Measurements from ENCODE around the gene FAM9A.

The FAM9A gene

DNA sequence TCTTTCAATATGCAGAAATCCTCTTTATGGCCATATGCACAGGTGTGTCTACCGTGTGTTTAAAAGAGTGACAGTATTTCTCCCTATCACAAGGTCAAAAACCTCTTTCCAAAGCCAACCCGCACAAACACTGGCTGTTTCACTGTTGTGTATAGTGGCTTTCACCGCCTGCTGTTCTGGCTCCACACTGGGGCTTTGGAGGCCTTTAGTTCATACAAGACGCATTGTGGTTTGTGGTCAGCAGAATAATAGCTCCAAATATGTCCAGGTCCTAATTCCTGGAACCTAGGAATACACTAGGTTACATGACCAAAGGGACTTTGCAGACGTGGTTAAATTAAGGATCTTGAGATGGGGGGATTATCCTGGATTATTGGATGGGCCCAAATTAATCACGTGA is 40.7 kb upstream of the FAM9A start:
- no peaks in the 10 kb centered on the region for H3K4me1 ChIP-seq (ENCODE audit: control insufficient read depth in 1 of 2, insufficient read depth in 1 of 2, low read depth in 1 of 2, low read length in 1 of 2)
- no peaks in the 10 kb centered on the region for H3K9me3 ChIP-seq
- no peak overlapping the region for H3K4me3 ChIP-seq (ENCODE audit: low read depth in 1 of 2, low read length in 1 of 2)
- TF ChIP-seq, protein P1, sequence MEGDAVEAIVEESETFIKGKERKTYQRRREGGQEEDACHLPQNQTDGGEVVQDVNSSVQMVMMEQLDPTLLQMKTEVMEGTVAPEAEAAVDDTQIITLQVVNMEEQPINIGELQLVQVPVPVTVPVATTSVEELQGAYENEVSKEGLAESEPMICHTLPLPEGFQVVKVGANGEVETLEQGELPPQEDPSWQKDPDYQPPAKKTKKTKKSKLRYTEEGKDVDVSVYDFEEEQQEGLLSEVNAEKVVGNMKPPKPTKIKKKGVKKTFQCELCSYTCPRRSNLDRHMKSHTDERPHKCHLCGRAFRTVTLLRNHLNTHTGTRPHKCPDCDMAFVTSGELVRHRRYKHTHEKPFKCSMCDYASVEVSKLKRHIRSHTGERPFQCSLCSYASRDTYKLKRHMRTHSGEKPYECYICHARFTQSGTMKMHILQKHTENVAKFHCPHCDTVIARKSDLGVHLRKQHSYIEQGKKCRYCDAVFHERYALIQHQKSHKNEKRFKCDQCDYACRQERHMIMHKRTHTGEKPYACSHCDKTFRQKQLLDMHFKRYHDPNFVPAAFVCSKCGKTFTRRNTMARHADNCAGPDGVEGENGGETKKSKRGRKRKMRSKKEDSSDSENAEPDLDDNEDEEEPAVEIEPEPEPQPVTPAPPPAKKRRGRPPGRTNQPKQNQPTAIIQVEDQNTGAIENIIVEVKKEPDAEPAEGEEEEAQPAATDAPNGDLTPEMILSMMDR (IDR thresholded peaks at IDR 0.05), result no peak
- H3K27ac ChIP-seq, result no peak overlapping the region
- no peaks in the 10 kb centered on the region for H3K36me3 ChIP-seq
- no peaks in the 10 kb centered on the region for H3K27me3 ChIP-seq

DNA sequence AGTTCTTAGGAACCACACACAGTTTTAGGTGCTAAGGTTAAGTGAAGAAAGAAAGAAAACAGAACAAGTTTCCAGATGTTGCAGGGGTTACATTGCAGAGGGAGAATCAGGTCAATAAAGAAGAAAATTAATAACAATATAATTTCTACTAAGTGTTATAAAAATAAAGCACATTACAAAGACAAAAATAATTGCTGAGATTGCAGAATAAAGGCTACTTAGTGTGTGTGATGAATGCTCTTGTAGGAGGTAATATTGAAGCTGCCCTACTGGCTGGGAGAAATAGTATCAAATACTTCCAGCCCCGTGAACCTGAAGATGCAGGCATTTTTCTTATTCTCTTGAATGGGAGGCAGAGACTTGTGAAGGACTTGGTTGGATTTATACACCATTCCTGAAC is 33.2 kb upstream of the FAM9A start:
- no peak overlapping the region for H3K4me3 ChIP-seq (ENCODE audit: low read depth in 1 of 2, low read length in 1 of 2)
- no peaks in the 10 kb centered on the region for H3K36me3 ChIP-seq
- TF ChIP-seq, protein P1 (IDR thresholded peaks at IDR 0.05), result no peak
- H3K27me3 ChIP-seq, result no peaks in the 10 kb centered on the region
- no peaks in the 10 kb centered on the region for H3K9me3 ChIP-seq
- peaks cover 13 to 15% of the 10 kb centered on the region in 2 experiments for H3K4me1 ChIP-seq (ENCODE audit: control insufficient read depth in 1 of 2, insufficient read depth in 1 of 2, low read depth in 1 of 2, low read length in 1 of 2)
- no peak overlapping the region for H3K27ac ChIP-seq

DNA sequence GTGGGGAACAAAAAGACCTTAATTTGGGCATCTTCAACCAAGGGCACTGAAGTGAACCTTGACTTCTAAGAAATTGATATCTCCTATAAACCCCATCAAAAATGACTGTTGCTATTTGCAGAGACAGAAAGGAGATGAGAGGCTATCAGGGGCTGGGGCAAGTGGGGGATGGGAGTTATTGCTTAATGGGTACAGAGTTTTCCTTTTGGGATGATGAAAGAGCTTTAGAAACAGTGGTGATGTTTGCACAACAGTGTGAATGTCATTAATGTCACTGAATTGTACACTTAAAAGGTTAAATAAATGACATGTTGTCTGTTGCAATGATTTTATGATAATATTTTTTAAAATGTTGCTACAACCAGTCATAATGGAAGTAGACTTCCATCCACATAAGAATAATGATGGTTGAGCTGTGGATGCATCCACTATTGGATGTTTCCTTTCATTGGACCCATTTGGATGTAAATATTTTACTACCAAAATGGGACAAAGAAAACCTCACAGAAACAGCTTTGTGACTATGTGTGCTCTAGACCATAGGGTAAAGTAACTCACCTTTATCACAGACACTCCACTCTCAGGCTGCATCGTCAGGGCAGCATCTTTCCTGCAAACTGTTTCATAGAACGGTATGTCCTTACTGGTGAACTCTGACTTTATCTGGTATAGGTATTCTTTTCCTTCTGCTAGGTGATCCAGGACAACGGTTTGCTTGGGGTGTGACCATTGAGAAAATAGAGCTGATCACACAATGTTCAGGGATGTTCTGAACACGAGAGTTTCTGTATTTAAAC is 31.6 kb upstream of the FAM9A start:
- H3K36me3 ChIP-seq, result no peaks in the 10 kb centered on the region
- TF ChIP-seq, protein P1 (IDR thresholded peaks at IDR 0.05), result no peak
- H3K27ac ChIP-seq, result no peak overlapping the region
- H3K9me3 ChIP-seq, result no peaks in the 10 kb centered on the region
- H3K27me3 ChIP-seq, result no peaks in the 10 kb centered on the region
- peaks cover 15 to 16% of the 10 kb centered on the region in 2 experiments for H3K4me1 ChIP-seq (ENCODE audit: control insufficient read depth in 1 of 2, insufficient read depth in 1 of 2, low read depth in 1 of 2, low read length in 1 of 2)
- H3K4me3 ChIP-seq (ENCODE audit: low read depth in 1 of 2, low read length in 1 of 2), result no peak overlapping the region

DNA sequence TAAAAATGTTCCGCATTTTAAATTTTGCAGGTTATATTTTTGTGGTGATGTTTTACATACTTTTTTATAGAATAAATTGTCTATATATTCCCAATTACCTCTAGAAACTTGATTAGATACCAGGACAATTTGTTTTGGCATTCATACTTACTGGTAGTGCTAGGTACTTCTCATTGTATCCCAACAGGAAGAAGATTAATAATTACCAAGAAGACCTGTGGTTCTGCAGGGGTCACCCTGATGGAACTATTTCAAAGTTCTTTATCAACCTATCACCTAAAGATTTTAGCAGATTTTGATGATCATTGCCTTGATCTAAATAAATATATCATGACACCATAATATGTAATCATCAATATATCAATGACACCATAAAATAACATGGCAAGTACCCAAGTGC is 22.5 kb upstream of the FAM9A start:
- H3K27me3 ChIP-seq, result no peaks in the 10 kb centered on the region
- H3K36me3 ChIP-seq, result no peaks in the 10 kb centered on the region
- H3K27ac ChIP-seq, result no peak overlapping the region
- H3K4me3 ChIP-seq (ENCODE audit: low read depth in 1 of 2, low read length in 1 of 2), result no peak overlapping the region
- TF ChIP-seq, protein P1 (IDR thresholded peaks at IDR 0.05), result no peak
- H3K4me1 ChIP-seq (ENCODE audit: control insufficient read depth in 1 of 2, insufficient read depth in 1 of 2, low read depth in 1 of 2, low read length in 1 of 2), result peaks cover 0 to 2% of the 10 kb centered on the region in 2 experiments
- no peaks in the 10 kb centered on the region for H3K9me3 ChIP-seq

DNA sequence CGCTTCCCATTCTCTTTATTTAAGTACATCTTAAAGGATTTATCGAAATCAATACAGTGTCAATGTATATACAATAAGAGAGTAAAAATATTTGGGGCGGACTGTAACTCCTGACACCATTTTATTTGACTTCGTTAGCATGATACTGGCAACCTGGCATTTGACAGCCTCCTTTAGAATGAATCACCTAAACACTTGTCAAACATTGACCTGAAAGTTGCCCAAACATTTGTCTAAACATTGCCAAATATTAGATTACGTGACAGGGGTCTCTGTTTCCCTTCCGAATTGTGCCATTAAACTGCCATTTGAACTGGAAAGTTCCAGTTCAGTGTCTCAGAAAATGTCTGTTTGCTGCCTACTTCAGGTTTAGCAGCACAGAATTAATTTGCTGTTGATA is 20.8 kb upstream of the FAM9A start:
- TF ChIP-seq, protein P1 (IDR thresholded peaks at IDR 0.05), result no peak
- Histone ChIP-seq H3K36me3 (no peaks in the 10 kb centered on the region), H3K9me3 (no peaks in the 10 kb centered on the region), H3K27ac (no peak overlapping the region), H3K27me3 (no peaks in the 10 kb centered on the region), H3K4me1 (ENCODE audit: control insufficient read depth in 1 of 2, insufficient read depth in 1 of 2, low read depth in 1 of 2, low read length in 1 of 2) (no peaks in the 10 kb centered on the region), H3K4me3 (ENCODE audit: low read depth in 1 of 2, low read length in 1 of 2) (no peak overlapping the region)

All from neutrophil (primary cell).